GM06990 (cell line): ENCODE measurements around the gene WWTR1.

ENCODE experiments used
- DNase-seq: peaks from one replicate; pipeline ENCODE4 v3.0.0-alpha.2; 2011; ENCODE audit not compliant: insufficient read length; ENCODE audit errors: extremely low read depth
- H3K27me3 ChIP-seq: replicated peaks from 2 replicates; pipeline ENCODE4 v1.6.0; 2011; ENCODE audit warnings: low read length; ENCODE audit not compliant: control insufficient read depth, insufficient read depth
- H3K36me3 ChIP-seq: 2 replicates; pipeline ENCODE4 v1.5.1; 2011; ENCODE audit warnings: low read length; ENCODE audit not compliant: control insufficient read depth, insufficient read depth
- H3K4me3 ChIP-seq: replicated peaks from 2 replicates; pipeline ENCODE4 v1.5.1; 2011; ENCODE audit warnings: low read depth, mild to moderate bottlenecking, control low read depth, low read length
- TF ChIP-seq, protein P1 (sequence below): IDR thresholded peaks from 2 replicates; pipeline ENCODE4 v1.5.1; 2011; ENCODE audit warnings: low read length, control low read depth, mild to moderate bottlenecking, inconsistent platforms; ENCODE audit not compliant: insufficient read depth, poor library complexity, severe bottlenecking

Gene WWTR1

DNA sequence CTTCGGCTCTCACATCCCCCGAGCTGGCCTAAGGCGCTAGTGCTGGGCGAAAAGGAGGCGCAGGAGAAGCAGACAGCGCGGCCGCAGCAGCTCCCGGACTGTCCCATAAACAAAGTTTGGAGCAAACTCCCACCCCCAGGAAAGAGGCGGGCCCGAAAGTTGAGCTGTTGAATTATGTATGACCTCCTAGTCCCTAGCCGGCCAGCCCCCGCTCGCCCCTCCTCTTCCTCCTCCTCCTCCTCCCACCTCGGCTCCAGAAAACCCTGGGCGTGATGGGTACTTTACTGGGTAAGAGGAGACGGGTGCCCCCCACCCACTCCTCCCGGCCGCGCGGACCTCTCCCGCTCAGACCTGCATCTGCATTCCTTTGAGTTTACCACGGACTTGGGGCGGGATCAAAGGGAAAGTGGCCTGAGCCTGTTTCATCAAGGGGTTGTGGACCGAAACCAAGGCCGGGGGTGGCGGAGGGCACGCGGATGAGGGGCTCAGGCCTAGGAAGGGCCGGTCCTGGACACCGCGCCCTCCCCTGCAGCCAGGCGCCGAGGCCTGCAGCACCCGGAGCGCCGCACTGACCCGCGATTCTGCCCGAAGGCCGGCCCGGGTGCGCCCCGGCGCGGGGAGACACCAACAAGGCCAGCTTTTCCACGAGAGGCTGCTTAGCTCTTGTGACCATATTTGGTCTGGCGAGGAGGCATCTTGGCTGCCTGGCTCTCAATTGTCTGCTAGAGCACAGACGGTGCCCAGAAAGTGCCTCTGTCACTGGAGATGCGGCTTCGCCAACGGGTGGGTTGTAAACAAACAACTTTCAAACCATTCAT lies at the start of gene WWTR1:
TSS of gene WWTR1 (minus strand) at position 100 of the 818 bp plus-strand sequence. CDS start 719 bp downstream, outside the sequence.
- TF ChIP-seq, protein P1, sequence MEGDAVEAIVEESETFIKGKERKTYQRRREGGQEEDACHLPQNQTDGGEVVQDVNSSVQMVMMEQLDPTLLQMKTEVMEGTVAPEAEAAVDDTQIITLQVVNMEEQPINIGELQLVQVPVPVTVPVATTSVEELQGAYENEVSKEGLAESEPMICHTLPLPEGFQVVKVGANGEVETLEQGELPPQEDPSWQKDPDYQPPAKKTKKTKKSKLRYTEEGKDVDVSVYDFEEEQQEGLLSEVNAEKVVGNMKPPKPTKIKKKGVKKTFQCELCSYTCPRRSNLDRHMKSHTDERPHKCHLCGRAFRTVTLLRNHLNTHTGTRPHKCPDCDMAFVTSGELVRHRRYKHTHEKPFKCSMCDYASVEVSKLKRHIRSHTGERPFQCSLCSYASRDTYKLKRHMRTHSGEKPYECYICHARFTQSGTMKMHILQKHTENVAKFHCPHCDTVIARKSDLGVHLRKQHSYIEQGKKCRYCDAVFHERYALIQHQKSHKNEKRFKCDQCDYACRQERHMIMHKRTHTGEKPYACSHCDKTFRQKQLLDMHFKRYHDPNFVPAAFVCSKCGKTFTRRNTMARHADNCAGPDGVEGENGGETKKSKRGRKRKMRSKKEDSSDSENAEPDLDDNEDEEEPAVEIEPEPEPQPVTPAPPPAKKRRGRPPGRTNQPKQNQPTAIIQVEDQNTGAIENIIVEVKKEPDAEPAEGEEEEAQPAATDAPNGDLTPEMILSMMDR: peak; percentile 28
- peak; percentile 78 for DNase-seq
- Histone ChIP-seq H3K27me3 (no peaks in the 10 kb centered on the region), H3K36me3 (no peaks in the 10 kb centered on the region), H3K4me3 (peak within 1 kb of the TSS; percentile 79)

DNA sequence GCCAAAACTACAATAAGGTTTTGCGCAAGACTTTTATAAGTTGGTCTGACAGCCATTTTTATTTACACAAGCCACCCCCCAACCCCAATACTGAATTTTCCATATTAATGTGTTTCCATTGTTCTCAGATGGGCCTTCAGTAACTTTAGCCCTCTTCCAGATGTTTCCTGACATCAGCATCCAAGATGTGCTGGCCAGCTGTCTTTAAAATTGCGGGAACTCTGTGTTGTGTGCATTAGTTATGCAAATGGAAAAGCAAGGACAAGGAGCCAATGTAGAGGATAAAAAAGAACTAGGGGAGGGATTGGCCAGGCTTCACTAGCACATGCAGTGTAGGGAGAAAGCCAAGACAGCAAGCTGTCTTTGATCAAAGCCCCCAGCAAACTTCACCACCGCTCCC lies 49.1 kb upstream of the WWTR1 start:
- no peak for DNase-seq
- TF ChIP-seq, protein P1: no peak
- H3K36me3 ChIP-seq: no peaks in the 10 kb centered on the region
- no peaks in the 10 kb centered on the region for H3K27me3 ChIP-seq
- H3K4me3 ChIP-seq: no peak overlapping the region

DNA sequence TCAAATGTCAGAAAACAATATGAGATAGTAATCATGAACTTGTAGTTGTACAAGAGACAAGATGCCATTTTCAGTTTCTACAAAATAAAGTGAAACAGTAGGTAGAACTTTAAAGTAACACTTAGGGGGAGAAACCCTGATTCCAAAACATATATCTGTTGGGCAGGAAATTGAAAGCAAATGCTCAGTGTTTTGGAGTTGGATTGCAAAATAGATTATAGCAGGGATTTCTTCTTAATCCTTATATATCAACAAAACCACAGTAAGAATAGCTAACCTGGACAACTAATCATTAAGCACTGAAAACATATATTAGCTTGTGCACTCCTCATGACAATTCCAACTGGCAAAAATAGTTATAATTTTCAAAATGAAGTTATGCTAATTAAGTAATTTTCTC lies 47.6 kb upstream of the WWTR1 start:
- Histone ChIP-seq H3K36me3 (no peaks in the 10 kb centered on the region), H3K4me3 (no peak overlapping the region), H3K27me3 (no peaks in the 10 kb centered on the region)
- DNase-seq: no peak
- TF ChIP-seq, protein P1: no peak

DNA sequence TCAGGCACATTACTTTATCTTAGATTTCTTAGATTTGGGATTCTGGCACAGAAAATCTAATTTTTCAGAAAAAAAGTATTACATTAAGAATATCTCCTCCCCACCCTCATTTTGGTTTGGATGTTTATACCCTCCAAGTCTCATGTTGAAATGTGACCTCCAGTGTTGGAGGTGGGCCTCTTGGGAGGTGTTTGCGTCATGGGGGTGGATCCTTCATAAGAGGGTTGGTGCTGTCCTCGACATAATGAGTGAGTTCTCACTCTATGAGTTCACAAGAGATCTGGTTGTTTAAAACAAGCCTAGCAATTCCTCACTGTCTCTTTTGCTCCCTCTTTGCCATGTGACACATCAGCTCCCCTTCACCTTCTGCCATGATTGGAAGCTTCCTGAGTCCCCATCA lies 45.6 kb upstream of the WWTR1 start:
- no peak for DNase-seq
- no peaks in the 10 kb centered on the region for H3K36me3 ChIP-seq
- H3K27me3 ChIP-seq: no peaks in the 10 kb centered on the region
- no peak overlapping the region for H3K4me3 ChIP-seq
- TF ChIP-seq, protein P1: no peak

DNA sequence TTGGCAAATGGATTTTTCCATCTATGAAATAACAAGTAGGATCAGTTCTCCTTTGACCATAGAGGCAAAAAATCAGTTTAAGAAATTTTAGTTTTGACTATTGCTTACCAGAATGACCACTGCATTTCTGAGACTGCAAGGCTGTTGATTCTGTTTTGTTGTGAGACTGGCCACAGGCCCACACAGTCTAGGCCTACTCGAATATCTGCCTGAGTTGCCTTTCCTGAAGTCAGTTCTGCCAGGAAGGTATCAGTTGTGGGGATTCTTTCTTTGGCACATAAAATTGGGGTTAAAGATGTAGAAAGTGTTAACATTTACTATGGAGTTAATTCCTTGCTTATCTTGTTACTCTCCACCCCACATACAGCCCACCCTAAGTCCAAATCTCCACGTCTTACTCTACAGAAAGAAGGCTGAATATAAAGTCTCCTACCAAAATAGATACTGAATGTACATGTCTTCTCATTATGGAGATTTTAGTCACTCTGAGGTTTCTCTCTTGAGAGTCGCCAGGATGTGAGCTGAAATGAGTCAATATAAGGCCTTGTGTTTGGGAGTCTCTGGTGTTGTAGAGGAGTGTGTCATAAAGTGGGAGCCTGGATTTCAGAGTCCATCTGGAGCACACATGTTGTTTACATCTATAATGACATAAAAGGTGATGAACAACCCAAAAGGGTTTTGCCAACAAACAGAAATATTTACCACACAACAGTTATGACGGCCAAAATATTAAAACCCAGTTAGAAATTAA lies 45.0 kb upstream of the WWTR1 start:
- Histone ChIP-seq H3K4me3 (no peak overlapping the region), H3K36me3 (no peaks in the 10 kb centered on the region), H3K27me3 (no peaks in the 10 kb centered on the region)
- DNase-seq: no peak
- TF ChIP-seq, protein P1: no peak
